Mammary epithelial cell (primary cell): Measurements from ENCODE around the gene TBC1D14.

Experiments used
- EZH2 ChIP-seq: IDR thresholded peaks from 2 replicates; pipeline ENCODE4 v1.6.1; 2012; ENCODE audit warnings: low read length, inconsistent platforms, borderline replicate concordance
- TF ChIP-seq, protein P1 (sequence below), 2 donors: IDR thresholded peaks in 1 of 2; conservative IDR thresholded peaks in 1 of 2; 2 replicates each; pipeline ENCODE4 v1.5.1; 2011 to 2012; ENCODE audit warnings: inconsistent platforms in 2 of 2, low read length in 2 of 2, mild to moderate bottlenecking in 2 of 2, control low read depth in 1 of 2, low read depth in 1 of 2; ENCODE audit not compliant: insufficient read depth in 1 of 2; ENCODE audit errors: extremely low read depth in 1 of 2

DNA sequence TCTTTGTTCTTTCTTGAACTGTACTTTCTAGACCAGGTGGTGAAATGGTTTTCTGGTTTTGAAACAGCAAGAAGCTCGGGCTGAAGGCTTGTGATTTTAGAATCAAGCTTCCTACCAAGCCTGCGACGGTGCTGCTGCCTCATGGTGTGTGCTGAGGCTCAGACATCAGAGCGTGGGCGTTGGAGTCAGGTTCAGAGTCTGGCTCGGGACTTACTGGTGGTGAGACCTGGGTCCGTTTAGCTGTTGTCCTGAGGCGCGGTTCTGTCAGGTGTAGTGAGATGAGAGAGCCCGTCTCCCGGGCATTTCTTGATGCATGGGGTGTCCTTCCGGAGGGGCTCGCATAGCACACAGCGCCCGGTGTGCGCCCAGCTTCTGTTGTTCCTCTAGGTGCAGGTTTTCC lies 113.9 kb downstream of the TBC1D14 start:
- TF ChIP-seq, protein P1, sequence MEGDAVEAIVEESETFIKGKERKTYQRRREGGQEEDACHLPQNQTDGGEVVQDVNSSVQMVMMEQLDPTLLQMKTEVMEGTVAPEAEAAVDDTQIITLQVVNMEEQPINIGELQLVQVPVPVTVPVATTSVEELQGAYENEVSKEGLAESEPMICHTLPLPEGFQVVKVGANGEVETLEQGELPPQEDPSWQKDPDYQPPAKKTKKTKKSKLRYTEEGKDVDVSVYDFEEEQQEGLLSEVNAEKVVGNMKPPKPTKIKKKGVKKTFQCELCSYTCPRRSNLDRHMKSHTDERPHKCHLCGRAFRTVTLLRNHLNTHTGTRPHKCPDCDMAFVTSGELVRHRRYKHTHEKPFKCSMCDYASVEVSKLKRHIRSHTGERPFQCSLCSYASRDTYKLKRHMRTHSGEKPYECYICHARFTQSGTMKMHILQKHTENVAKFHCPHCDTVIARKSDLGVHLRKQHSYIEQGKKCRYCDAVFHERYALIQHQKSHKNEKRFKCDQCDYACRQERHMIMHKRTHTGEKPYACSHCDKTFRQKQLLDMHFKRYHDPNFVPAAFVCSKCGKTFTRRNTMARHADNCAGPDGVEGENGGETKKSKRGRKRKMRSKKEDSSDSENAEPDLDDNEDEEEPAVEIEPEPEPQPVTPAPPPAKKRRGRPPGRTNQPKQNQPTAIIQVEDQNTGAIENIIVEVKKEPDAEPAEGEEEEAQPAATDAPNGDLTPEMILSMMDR (conservative IDR thresholded peaks at IDR 0.05 in 1 of 2, IDR thresholded peaks at IDR 0.05 in 1 of 2; ENCODE audit: extremely low read depth in 1 of 2, insufficient read depth in 1 of 2, low read depth in 1 of 2, low read length in 2 of 2): no peak
- TF ChIP-seq EZH2: no peak
